ENCODE data around the gene ARV1.
A peak's percentile ranks its signal among the peaks of the same experiment; 100 is the strongest.
"Not testable (repeated sequence)": the region's sequence is repeated elsewhere in the genome, so short reads cannot be mapped to it uniquely, and the experiment has no call there.

Gene ARV1

GRCh38 chr1:231011360-231011759 is 32.5 kb downstream of the ARV1 start:
- DNase-seq: no peak
- in situ Hi-C loops (cut with MboI; ENCODE audit: low pct_unique_long_range_greater_than_20kb, low sequenced_read_pairs): no loop called here

- in situ Hi-C loops (cut with MboI; ENCODE audit: low pct_unique_long_range_greater_than_20kb, low sequenced_read_pairs): no loop called here
- DNase-seq: no peak
Observed at GRCh38 chr1:231011963-231012362, 33.1 kb downstream of the ARV1 start.

- in situ Hi-C loops (cut with MboI; ENCODE audit: low pct_unique_long_range_greater_than_20kb, low sequenced_read_pairs): no loop called here
- no peak for DNase-seq
Observed at GRCh38 chr1:231013391-231014015, 34.6 kb downstream of the ARV1 start.

GRCh38 chr1:231016234-231016633 is 37.3 kb downstream of the ARV1 start:
- no peak for DNase-seq
- in situ Hi-C loops (cut with MboI; ENCODE audit: low pct_unique_long_range_greater_than_20kb, low sequenced_read_pairs): no loop called here

GRCh38 chr1:231016966-231017365 is 38.1 kb downstream of the ARV1 start:
- in situ Hi-C loops (cut with MboI; ENCODE audit: low pct_unique_long_range_greater_than_20kb, low sequenced_read_pairs): no loop called here
- DNase-seq: no peak

GRCh38 chr1:231019711-231020110 is 40.8 kb downstream of the ARV1 start:
- no peak for DNase-seq
- in situ Hi-C loops (cut with MboI; ENCODE audit: low pct_unique_long_range_greater_than_20kb, low sequenced_read_pairs): no loop called here

- in situ Hi-C loops (cut with MboI; ENCODE audit: low pct_unique_long_range_greater_than_20kb, low sequenced_read_pairs): no loop called here
- no peak for DNase-seq
Observed at GRCh38 chr1:231020139-231020601, 41.3 kb downstream of the ARV1 start.

GRCh38 chr1:231020816-231021215 is 41.9 kb downstream of the ARV1 start:
- in situ Hi-C loops (cut with MboI; ENCODE audit: low pct_unique_long_range_greater_than_20kb, low sequenced_read_pairs): no loop called here
- DNase-seq: no peak

- in situ Hi-C loops (cut with MboI; ENCODE audit: low pct_unique_long_range_greater_than_20kb, low sequenced_read_pairs): no loop called here
- DNase-seq: no peak
Observed at GRCh38 chr1:231021540-231022031, 42.7 kb downstream of the ARV1 start.

- in situ Hi-C loops (cut with MboI; ENCODE audit: low pct_unique_long_range_greater_than_20kb, low sequenced_read_pairs); DNase-seq: not testable (repeated sequence)
Observed at GRCh38 chr1:231022543-231022942, 43.6 kb downstream of the ARV1 start.

GRCh38 chr1:231023150-231023549 is 44.3 kb downstream of the ARV1 start:
- in situ Hi-C loops (cut with MboI; ENCODE audit: low pct_unique_long_range_greater_than_20kb, low sequenced_read_pairs): no loop called here
- DNase-seq: no peak

- in situ Hi-C loops (cut with MboI; ENCODE audit: low pct_unique_long_range_greater_than_20kb, low sequenced_read_pairs): no loop called here
- DNase-seq: no peak
Observed at GRCh38 chr1:231026576-231026975, 47.7 kb downstream of the ARV1 start.

- DNase-seq: no peak
Observed at GRCh38 chr1:231027136-231027925, 48.4 kb downstream of the ARV1 start.

GRCh38 chr1:231027971-231028370 is 49.1 kb downstream of the ARV1 start:
- no peak for DNase-seq
- in situ Hi-C loops (cut with MboI; ENCODE audit: low pct_unique_long_range_greater_than_20kb, low sequenced_read_pairs): no loop called here

More at GRCh38 chr1:231027136-231027925, 48.4 kb downstream of the ARV1 start:
- in situ Hi-C loops (cut with MboI; ENCODE audit: low pct_unique_long_range_greater_than_20kb, low sequenced_read_pairs): no loop called here

GRCh38 chr1:231028682-231029081 is 49.8 kb downstream of the ARV1 start:
- DNase-seq: peak; percentile 20
- in situ Hi-C loops (cut with MboI; ENCODE audit: low pct_unique_long_range_greater_than_20kb, low sequenced_read_pairs): no loop called here

GRCh38 chr1:231029247-231029646 is 50.4 kb downstream of the ARV1 start:
- DNase-seq; in situ Hi-C loops (cut with MboI; ENCODE audit: low pct_unique_long_range_greater_than_20kb, low sequenced_read_pairs): not testable (repeated sequence)

GRCh38 chr1:231029841-231030240 is 50.9 kb downstream of the ARV1 start:
- in situ Hi-C loops (cut with MboI; ENCODE audit: low pct_unique_long_range_greater_than_20kb, low sequenced_read_pairs): no loop called here

GRCh38 chr1:231032963-231033362 is 54.1 kb downstream of the ARV1 start:
- peak; percentile 60 for DNase-seq
- in situ Hi-C loops (cut with MboI; ENCODE audit: low pct_unique_long_range_greater_than_20kb, low sequenced_read_pairs): no loop called here

More at GRCh38 chr1:231029841-231030240, 50.9 kb downstream of the ARV1 start:
- no peak for DNase-seq

- in situ Hi-C loops (cut with MboI; ENCODE audit: low pct_unique_long_range_greater_than_20kb, low sequenced_read_pairs): no loop called here
- DNase-seq: no peak
Observed at GRCh38 chr1:231035799-231036198, 56.9 kb downstream of the ARV1 start.

GRCh38 chr1:231036416-231036815 is 57.5 kb downstream of the ARV1 start:
- peak; percentile 75 for DNase-seq
- in situ Hi-C loops (cut with MboI; ENCODE audit: low pct_unique_long_range_greater_than_20kb, low sequenced_read_pairs): no loop called here
